Nucleus accumbens (tissue), 56 donors: ENCODE data around the gene SGMS2.

ENCODE experiments used
- DNase-seq, 56 donors: peaks; one replicate each; lab custom pipeline; 2025; lab: John Stamatoyannopoulos, UW

Gene SGMS2

DNA sequence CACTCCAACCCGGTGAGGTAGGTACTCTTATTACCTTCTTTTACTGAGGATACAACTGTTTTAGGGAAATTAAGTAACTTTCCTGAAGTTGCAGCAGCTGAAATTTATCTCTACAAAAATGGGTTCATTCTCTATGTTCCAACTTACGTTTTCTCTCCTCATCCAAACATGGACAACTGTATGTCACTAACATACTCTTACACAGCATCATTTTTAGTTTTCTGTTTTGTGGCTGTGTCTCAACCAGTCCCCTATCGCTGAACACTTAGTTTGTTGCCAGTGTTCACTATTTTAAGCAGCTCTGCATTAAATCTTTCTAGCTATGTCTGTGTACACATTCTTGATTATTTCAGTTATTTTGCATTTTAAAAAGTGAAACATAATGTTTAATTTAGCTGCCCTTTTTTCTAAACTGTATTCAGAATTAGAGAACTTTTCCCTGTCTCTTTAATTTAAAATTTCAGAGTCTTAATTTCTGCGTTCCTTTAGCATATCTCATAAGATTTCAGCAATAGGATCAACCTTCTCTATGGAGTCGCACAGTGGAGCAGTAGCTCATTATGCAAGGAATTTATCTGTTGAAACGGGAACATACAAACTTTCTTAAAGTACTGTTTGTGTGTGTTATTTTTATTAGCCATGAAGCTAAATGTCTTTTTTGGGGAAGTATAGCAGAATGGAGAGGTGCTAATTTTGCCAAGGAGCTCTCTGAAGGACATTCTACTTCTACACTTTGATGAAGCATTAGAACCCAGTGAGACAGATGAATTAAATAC is 3.8 kb downstream of the SGMS2 start:
- no peak for DNase-seq

- DNase-seq: no peak
Measured at GRCh38 chr4:107831140-107831539, 6.4 kb downstream of the SGMS2 start.

DNA sequence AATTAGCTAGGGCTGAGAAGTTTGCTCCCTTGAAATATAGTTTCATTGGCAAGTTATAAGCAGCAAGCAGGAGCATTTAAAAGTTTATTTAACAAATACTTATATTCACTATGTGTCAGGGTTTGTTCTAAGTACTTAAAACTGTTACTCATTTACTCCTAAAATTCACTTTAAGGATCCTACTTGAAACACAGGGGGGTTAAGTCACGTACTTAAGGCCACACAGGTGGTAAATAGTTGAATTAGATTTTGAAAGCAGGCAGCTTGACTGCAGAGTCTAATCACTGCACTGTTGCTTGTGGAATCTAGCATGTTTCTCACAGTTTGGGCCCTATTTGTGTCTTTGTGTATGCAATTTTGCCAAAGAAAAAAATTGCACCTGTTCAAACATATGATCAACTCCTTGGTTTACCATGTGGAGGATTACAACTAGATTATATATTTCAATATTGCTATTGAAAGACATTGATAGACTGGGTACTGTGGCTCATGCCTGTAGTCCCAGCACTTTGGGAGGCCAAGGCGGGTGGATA is 7.6 kb downstream of the SGMS2 start:
- DNase-seq: no peak

DNA sequence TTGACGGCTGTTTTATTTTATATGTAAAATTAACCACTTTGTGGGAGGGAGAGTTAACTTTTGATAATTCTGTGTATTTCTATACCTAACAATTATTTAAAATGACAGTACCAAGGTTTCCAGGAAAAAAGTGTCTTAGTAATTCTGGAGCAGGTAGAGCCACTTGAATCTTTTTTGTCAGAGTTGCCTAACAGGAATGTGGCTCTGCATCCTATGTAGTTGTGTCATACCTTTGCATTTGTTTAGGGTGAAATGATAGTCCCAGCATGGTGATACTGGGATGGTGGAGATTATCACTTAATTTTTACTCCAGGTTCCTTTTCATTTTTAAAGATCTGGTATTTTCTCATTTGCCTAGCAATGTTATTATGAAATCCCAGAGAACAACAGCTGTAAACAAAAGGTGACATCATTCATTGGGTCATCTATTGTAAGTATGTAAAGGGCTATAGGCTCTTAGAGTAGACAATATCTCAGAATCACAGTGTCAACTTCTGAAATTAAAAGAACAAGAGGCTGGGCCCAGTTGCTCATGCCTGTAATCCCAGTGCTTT is 9.6 kb downstream of the SGMS2 start:
- no peak for DNase-seq

DNA sequence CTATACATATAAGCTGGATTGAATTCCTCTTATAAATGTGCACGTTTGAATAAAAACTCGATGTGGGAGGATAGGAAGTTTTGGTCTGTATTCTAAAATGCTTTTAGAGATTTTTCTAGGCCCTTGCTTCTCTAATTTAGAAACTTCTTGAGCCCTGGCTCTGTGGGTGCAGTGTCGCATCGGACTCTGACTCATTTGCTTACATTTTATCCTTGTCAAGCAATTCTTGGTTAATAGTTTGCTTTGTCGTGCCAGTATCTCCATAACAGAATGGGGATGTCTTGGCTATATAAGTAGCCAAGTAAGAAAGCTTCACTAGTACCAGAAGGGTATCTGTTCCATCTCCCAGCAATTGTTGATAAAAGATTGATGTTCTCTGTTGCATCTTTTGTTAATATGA is 10.7 kb downstream of the SGMS2 start:
- DNase-seq: no peak

DNA sequence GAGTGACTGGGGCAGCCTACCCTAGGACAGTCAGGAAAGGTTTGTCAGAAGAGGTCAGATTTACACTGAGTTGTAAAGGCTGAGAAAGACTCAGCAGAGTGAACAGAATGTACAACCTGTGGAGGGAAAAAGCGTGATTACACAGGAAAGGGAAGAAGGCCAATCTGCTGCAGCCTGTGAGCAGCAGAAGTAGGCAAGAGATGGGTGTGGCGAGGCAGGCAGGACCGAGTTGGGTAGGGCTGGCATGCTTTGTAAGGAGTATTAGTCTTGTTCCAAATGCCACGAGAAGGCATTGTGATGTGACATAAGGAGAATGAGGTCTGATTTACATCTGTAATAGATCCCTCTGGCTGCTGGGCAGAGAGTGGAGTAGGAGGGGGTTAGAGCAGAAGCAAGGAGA is 12.6 kb downstream of the SGMS2 start:
- DNase-seq: no peak

GRCh38 chr4:107837776-107838618 is 13.3 kb downstream of the SGMS2 start:
- no peak for DNase-seq

GRCh38 chr4:107838861-107839565 is 14.3 kb downstream of the SGMS2 start:
- no peak for DNase-seq

DNA sequence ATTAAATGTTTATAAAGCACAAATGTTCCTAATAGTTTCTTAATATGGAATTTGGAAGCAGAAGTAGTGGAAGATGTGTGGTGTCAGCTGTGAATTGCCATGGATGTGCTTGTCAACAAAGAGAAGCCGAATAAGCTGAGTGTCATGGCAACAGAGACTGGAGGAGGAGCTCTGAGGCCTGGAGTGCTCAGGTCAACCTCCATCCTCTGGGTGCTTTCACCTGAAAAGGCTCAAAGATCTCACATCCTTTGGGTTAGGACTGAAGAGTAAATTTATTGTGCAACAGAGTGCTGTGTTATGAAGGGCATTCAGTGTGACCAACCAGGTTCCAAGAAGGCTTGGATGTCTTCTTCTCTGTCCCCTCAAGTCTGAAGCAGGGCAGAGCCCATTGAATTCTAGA is 18.7 kb downstream of the SGMS2 start:
- no peak for DNase-seq

- no peak for DNase-seq
Measured at GRCh38 chr4:107845681-107846080, 20.9 kb downstream of the SGMS2 start.

DNA sequence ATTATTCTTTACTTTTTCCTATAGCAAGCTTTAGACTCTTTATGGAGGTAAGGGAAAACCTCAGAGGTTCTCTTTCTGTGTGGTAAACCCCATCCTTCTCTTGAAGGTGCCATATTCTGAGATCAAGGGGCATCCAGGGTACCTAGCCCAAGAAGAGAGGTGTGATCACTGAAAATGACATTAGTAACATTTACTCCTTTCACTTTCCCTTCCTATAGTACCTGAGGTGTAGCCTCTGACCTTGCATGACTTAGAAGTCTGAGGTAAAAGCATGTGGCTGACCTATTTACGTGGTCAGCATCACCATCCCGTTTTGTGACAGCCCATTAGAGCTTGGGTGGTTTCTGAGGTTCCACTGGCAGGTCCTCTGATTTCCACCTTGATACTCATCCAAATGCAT is 25.7 kb downstream of the SGMS2 start:
- no peak for DNase-seq

- DNase-seq: no peak
Measured at GRCh38 chr4:107853444-107854355, 29.0 kb downstream of the SGMS2 start.

DNA sequence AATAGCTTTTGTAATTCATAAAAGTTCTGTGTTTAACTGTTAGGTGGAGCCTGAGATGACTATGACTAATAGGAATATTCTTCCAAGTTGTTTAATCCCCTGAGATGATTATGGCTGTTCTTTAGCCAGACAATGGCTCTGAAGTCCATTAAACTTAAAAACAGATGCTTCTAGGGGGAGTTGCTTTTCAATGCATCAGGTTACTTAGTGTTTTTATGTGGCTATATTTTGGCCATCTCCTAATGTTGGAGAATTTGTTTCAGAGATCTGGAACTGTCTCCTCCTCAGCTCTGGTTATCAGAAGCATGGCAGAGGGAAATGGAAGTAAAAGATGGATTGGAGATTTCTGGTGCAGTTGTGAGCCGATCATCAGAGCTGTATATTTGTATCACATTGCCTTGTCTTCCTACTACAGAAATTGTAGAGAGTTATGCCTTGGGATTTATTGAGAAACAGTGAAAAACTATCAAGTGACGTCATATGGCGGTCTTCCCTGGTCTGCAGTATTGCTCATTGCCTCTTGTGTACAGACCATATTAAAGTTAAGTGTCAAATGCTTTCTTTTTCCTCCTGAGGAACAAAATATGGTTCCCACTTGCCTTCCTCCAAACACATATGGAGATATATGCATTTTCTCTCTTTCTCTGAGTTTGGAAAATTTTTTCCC is 29.8 kb downstream of the SGMS2 start:
- no peak for DNase-seq

- no peak for DNase-seq
Measured at GRCh38 chr4:107855723-107856122, 31.0 kb downstream of the SGMS2 start.

GRCh38 chr4:107856901-107857300 is 32.2 kb downstream of the SGMS2 start:
- no peak for DNase-seq

- no peak for DNase-seq
Measured at GRCh38 chr4:107857741-107858140, 33.0 kb downstream of the SGMS2 start.

- no peak for DNase-seq
Measured at GRCh38 chr4:107858158-107858742, 33.5 kb downstream of the SGMS2 start.

- DNase-seq: no peak
Measured at GRCh38 chr4:107862658-107863057, 37.9 kb downstream of the SGMS2 start.

- DNase-seq: no peak
Measured at GRCh38 chr4:107863416-107863815, 38.7 kb downstream of the SGMS2 start.
